Heart left ventricle (tissue), 13 donors: ENCODE data around the gene CCNI.

Experiments used
- POLR2A ChIP-seq, 2 donors: fragments of 450-650 bp; IDR thresholded peaks; one replicate each; pipeline ENCODE4 v1.6.1; 2017; ENCODE audit warnings: antibody characterized with exemption in 2 of 2, mild to moderate bottlenecking in 2 of 2, moderate library complexity in 2 of 2
- TF ChIP-seq, protein P1 (sequence below), 12 donors: fragments of 200-600 bp; sonication (generic) in 4 of 12; IDR thresholded peaks; one replicate each; pipeline versions ENCODE4 v1.5.0 to v1.8.0; 2018 to 2022; ENCODE audit warnings: antibody characterized with exemption in 12 of 12, mild to moderate bottlenecking in 5 of 12
- donor health status: ischemic (EF 13 %, LVEDD 7.1; RV severe dilation, severe dysfunction).
- donor health status: DM: no; HTN: yes; CAD: no.
- donor health status: DM: no; HTN: no; CAD: no.
- donor health status: ischemic (EF 25% LVEDD 6.9; RV normal size, moderate dysfunction).
- donor health status: ischemic (EF 25% LVEDD 5.7; RV mildly dilated, moderate dysfunction).
- donor health status: ischemic (EF 35%, LVEDD 5.7; RV mildly dilated, moderate dysfunction).
- donor health status: nonischemic (EF 11% LVEDD 7.7; RV severe dilation, severe dysfunction).
- donor health status: DM: yes; HTN: yes; CAD: no.
- donor health status: PGD.
- donor health status: ischemic (EF 29% LVEDD 5.4; RV normal size, mild dysfunction).
- donor health status: nonischemic (EF 23%, LVEDD 6.1; RV moderate dilation, normal function).

DNA sequence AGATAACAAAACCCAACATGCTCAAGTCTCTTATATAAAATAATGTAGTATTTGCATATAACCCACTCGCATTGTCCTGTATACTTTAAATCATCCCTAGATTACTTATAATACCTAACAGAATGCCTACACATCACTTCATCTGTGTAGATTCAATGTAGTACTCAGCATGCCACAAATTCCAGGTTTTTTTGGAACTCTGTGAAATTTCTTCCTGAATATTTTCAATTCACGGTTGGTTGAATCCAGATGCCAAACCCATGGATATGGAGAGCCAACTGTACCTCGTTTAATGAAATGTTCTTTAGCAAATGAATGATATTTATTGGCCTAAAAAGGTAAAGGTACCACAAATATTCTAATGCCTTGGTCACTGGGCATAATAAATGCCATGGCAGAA, 24.8 kb downstream of the CCNI start:
- TF ChIP-seq, protein P1, sequence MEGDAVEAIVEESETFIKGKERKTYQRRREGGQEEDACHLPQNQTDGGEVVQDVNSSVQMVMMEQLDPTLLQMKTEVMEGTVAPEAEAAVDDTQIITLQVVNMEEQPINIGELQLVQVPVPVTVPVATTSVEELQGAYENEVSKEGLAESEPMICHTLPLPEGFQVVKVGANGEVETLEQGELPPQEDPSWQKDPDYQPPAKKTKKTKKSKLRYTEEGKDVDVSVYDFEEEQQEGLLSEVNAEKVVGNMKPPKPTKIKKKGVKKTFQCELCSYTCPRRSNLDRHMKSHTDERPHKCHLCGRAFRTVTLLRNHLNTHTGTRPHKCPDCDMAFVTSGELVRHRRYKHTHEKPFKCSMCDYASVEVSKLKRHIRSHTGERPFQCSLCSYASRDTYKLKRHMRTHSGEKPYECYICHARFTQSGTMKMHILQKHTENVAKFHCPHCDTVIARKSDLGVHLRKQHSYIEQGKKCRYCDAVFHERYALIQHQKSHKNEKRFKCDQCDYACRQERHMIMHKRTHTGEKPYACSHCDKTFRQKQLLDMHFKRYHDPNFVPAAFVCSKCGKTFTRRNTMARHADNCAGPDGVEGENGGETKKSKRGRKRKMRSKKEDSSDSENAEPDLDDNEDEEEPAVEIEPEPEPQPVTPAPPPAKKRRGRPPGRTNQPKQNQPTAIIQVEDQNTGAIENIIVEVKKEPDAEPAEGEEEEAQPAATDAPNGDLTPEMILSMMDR (IDR thresholded peaks at IDR 0.05) = no peak
- TF ChIP-seq POLR2A (IDR thresholded peaks at IDR 0.05) = no peak
